Endothelial cell (in vitro differentiated cells): ENCODE data around the gene NACC1. TPM values are rescaled to one million over a fixed set of nuclear protein-coding genes. Genes with fewer than 3 reads are reported as not detected.
"Not testable (repeated sequence)": the region's sequence is repeated elsewhere in the genome, so short reads cannot be mapped to it uniquely, and the experiment has no call there.

Source experiments
- DNase-seq: peaks from one replicate; pipeline ENCODE4 v3.0.0; 2021; ENCODE audit warnings: low spot score
- H3K27ac Mint-ChIP-seq: one replicate; pipeline ENCODE4 v1.8.0; 2021; ENCODE audit warnings: mixed read lengths, inconsistent platforms; ENCODE audit not compliant: unreplicated experiment
- H3K27me3 Mint-ChIP-seq: one replicate; pipeline ENCODE4 v1.8.0; 2021; ENCODE audit warnings: mild to moderate bottlenecking, moderate library complexity, mixed read lengths, inconsistent platforms; ENCODE audit not compliant: unreplicated experiment
- H3K36me3 Mint-ChIP-seq: one replicate; pipeline ENCODE4 v1.8.0; 2021; ENCODE audit warnings: mild to moderate bottlenecking, low read depth, mixed read lengths, inconsistent platforms; ENCODE audit not compliant: unreplicated experiment
- H3K4me1 Mint-ChIP-seq: one replicate; pipeline ENCODE4 v1.8.0; 2021; ENCODE audit warnings: mild to moderate bottlenecking, mixed read lengths, inconsistent platforms; ENCODE audit not compliant: unreplicated experiment
- H3K4me3 Mint-ChIP-seq: one replicate; pipeline ENCODE4 v1.8.0; 2021; ENCODE audit warnings: mild to moderate bottlenecking, mixed read lengths, inconsistent platforms; ENCODE audit not compliant: unreplicated experiment
- H3K9me3 Mint-ChIP-seq: one replicate; pipeline ENCODE4 v1.8.0; 2021; ENCODE audit warnings: mixed read lengths, inconsistent platforms; ENCODE audit not compliant: unreplicated experiment
- total RNA-seq: library from RNA; stranded (reverse); fragmentation: NEBNext Ultra II Directional; extraction: Animal tissue kit (Norgen Biotek cat#: 25700); gene quantifications from one replicate; pipeline ENCODE4 v1.2.1, GENCODE V29; 2021; ENCODE audit not compliant: unreplicated experiment
- TF ChIP-seq, protein P1 (sequence below): fragments of 200-600 bp; sonication (generic); IDR thresholded peaks from one replicate; pipeline ENCODE4 v1.5.0; 2021; ENCODE audit warnings: antibody characterized with exemption; ENCODE audit not compliant: unreplicated experiment

Gene NACC1
- total RNA-seq, 1 donor from 2014 or later, result 112 TPM

DNA sequence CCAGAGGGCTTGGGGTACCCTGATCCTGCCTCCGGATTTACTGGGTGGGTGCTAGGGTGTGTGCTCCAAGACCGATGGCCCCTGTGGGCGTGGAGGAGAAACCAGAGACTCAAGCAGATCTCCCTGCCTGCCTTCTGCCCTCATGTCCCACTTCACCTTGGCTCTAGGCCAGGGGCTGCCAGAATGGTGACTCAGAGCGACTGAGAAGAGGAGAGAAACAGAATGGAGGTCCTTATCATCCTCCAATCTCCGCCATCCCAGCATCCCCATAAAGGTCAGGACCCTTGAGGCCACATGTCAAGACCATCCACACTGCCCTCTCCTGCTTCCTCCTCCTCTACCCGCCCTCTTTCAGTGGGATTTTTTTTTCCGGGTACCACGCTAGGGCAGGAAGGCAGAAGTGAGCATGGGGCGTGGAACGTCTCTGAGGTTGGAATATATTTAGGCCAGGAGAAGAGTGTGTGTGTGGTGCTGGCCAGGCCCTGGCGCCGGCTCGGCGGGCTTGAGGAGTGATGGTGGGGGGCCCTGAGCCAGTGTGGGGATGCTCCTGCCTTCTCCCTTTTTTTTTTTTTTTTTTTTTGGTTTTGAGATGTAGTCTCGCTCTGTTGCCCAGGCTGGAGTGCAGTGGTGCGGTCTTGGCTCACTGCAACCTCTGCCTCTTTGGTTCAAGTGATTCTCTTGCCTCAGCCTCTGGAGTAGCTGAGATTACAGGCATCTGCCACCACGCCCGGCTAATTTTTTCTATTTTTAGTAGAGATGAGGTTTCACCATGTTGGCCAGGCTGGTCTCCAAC is 54.5 kb downstream of the NACC1 start:
- no peaks in the 10 kb centered on the region for H3K36me3 Mint-ChIP-seq
- TF ChIP-seq, protein P1, sequence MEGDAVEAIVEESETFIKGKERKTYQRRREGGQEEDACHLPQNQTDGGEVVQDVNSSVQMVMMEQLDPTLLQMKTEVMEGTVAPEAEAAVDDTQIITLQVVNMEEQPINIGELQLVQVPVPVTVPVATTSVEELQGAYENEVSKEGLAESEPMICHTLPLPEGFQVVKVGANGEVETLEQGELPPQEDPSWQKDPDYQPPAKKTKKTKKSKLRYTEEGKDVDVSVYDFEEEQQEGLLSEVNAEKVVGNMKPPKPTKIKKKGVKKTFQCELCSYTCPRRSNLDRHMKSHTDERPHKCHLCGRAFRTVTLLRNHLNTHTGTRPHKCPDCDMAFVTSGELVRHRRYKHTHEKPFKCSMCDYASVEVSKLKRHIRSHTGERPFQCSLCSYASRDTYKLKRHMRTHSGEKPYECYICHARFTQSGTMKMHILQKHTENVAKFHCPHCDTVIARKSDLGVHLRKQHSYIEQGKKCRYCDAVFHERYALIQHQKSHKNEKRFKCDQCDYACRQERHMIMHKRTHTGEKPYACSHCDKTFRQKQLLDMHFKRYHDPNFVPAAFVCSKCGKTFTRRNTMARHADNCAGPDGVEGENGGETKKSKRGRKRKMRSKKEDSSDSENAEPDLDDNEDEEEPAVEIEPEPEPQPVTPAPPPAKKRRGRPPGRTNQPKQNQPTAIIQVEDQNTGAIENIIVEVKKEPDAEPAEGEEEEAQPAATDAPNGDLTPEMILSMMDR, result no peak
- peaks cover 7% of the 10 kb centered on the region for H3K4me1 Mint-ChIP-seq
- peak overlapping the region; percentile 48 for H3K27ac Mint-ChIP-seq
- H3K4me3 Mint-ChIP-seq, result no peak overlapping the region
- H3K9me3 Mint-ChIP-seq, result no peaks in the 10 kb centered on the region
- peaks cover 6% of the 10 kb centered on the region for H3K27me3 Mint-ChIP-seq
- no peak for DNase-seq

DNA sequence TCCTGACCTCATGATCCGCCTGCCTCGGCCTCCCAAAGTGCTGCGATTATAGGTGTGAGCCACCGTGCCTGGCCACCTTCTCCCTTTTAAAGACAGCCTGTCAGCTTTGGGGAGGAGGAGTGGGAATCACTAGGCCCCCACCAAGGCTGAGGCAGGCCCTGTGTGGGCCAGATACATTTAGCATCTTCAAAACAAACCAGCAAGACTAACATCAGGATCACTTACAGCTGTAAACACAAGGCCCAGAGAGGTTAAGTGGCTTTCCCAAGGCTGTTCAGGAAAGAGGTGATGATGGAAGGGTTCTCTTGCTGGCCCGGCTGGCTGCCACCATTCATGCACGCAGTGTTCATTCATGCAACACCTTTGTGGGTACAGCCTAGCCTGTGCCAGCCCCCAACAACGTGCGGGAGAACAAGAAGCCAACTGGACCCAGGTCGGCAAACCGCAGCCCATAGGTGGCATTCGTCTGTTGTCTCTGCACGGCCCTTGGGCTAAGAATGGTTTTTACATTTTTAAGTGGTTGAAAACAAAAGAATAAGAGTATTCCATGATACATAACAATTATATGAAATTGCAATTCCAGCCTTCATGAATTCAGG is 55.2 kb downstream of the NACC1 start:
- no peaks in the 10 kb centered on the region for H3K36me3 Mint-ChIP-seq
- H3K9me3 Mint-ChIP-seq, result no peaks in the 10 kb centered on the region
- H3K27me3 Mint-ChIP-seq, result peaks cover 3% of the 10 kb centered on the region
- TF ChIP-seq, protein P1, result no peak
- no peak overlapping the region for H3K4me3 Mint-ChIP-seq
- no peak overlapping the region for H3K27ac Mint-ChIP-seq
- peaks cover 2% of the 10 kb centered on the region for H3K4me1 Mint-ChIP-seq
- DNase-seq, result no peak

DNA sequence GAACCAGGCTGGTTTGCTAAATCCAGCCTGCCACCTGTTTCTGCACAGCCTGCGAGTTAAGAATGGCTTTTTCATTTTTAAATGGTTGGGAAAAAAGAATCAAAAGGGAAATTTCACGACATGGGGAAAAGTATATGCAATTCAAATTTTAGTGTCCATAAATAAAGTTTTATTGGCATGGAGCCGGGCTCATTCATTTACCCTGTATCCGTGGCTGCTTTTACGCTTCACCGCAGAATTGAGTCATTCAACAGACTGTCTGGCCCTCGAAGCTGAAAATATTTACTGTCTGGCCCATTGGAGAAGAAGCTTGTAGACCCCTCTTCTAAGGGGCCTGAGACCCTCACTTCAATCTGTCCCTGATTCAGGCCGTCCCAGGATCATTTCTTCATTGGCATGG is 58.3 kb downstream of the NACC1 start:
- peaks cover 11% of the 10 kb centered on the region for H3K4me1 Mint-ChIP-seq
- H3K36me3 Mint-ChIP-seq, result no peaks in the 10 kb centered on the region
- DNase-seq, result no peak
- no peak overlapping the region for H3K4me3 Mint-ChIP-seq
- H3K27ac Mint-ChIP-seq, result no peak overlapping the region
- TF ChIP-seq, protein P1, result no peak
- no peaks in the 10 kb centered on the region for H3K9me3 Mint-ChIP-seq
- peaks cover 1% of the 10 kb centered on the region for H3K27me3 Mint-ChIP-seq

DNA sequence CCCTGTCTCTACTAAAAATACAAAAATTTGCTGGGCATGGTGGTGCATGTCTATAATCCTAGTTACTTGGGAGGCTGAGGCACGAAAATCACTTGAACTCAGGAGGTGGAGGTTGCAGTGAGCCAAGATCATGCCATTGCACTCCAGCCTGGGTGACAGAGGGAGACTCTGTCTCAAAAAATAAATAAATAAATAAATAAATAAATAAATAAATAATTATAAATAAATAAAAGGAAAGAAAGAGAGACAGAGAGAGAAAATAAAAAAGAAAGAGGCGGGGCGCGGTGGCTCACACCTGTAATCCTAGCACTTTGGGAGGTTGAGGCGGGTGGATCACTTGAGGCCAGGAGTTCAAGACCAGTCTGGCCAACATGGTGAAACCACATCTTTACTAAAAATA is 59.5 kb downstream of the NACC1 start:
- peaks cover 13% of the 10 kb centered on the region for H3K4me1 Mint-ChIP-seq
- H3K36me3 Mint-ChIP-seq, H3K27ac Mint-ChIP-seq, H3K27me3 Mint-ChIP-seq, H3K9me3 Mint-ChIP-seq, H3K4me3 Mint-ChIP-seq, DNase-seq: not testable (repeated sequence)

DNA sequence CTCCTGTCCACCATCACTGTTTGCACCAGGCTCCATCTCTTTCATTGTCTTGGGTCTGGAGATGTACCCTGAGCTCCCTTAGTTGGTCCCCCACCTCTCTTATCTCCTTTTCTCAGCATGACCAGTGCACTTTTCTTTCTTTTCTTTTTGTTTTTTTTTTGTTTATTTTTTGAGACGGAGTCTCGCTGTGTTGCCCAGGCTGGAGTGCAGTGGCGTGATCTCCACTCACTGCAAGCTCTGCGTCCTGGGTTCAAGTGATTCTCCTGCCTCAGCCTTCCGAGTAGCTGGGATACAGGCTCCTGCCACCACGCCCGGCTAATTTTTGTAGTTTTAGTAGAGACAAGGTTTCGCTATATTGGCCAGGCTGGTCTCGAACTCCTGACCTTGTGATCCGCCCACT is 60.2 kb downstream of the NACC1 start:
- not testable (repeated sequence) for H3K36me3 Mint-ChIP-seq, H3K9me3 Mint-ChIP-seq, H3K4me3 Mint-ChIP-seq, DNase-seq, H3K27ac Mint-ChIP-seq, H3K27me3 Mint-ChIP-seq
- peaks cover 13% of the 10 kb centered on the region for H3K4me1 Mint-ChIP-seq

DNA sequence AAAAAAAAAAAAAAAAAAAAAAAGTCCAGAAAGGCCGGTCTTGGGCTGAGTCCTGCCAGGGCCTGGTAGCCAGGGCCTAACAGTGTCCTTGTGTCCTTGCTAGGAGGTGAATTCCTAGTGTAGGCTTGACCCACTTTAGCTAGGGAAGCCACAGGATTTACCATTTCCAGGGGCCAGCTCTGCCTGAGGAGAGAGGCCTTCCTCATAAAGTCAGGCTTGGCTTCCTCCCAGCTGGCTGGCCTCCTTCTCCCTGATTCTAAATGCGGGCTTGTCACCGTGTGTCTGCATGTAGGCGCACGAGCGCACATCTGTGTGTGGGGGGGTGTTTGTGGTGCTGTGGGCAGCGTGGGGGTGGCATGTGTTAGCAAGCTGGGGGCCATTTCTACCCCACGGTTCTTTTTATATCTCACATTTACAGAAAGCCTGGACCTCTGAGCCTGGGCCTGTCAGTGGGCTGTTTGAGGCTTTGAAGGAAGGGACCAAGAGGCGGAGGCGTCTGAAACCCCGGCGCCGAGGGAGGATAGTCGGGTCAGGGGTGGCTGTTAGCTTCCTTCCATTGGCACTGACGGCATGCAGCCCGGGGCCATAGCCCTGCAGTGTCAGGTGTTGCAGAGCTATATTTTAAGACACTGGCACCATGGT is 63.8 kb downstream of the NACC1 start:
- Mint-ChIP-seq H3K36me3 (no peaks in the 10 kb centered on the region), H3K27ac (no peak overlapping the region), H3K4me1 (peaks cover 13% of the 10 kb centered on the region), H3K4me3 (no peak overlapping the region), H3K9me3 (no peaks in the 10 kb centered on the region), H3K27me3 (peaks cover 2% of the 10 kb centered on the region)
- no peak for DNase-seq
- TF ChIP-seq, protein P1, result no peak

DNA sequence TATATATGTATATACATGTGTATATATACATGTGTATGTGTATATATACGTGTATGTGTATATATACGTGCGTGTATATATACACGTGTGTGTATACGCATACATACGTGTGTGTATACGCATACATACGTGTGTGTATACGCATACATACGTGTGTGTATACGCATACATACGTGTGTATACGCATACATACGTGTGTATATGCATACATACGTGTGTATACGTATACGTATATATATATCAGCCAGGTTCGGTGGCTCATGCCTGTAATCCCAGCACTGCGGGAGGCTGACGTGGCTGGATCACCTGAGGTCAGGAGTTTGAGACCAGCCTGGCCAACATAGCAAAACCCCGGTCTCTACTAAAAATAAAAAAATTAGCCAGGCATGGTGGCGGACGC is 66.9 kb downstream of the NACC1 start:
- H3K27me3 Mint-ChIP-seq, H3K9me3 Mint-ChIP-seq, H3K27ac Mint-ChIP-seq, H3K4me3 Mint-ChIP-seq, DNase-seq, H3K36me3 Mint-ChIP-seq: not testable (repeated sequence)
- H3K4me1 Mint-ChIP-seq, result peaks cover 13% of the 10 kb centered on the region
